Measurements from ENCODE around the gene HTATIP2. TPM values are rescaled to one million over a fixed set of nuclear protein-coding genes. Genes with fewer than 3 reads are reported as not detected.

The HTATIP2 gene
- total RNA-seq, 1 experiment from 2014 or later, result 43.4 TPM

- H3K36me3 ChIP-seq (ENCODE audit: control insufficient read depth in 1 of 2, insufficient read depth in 2 of 2, low read length in 2 of 2), result no peaks in the 10 kb centered on the region
- H3K27me3 ChIP-seq (ENCODE audit: insufficient read depth, low read length), result peaks cover 7% of the 10 kb centered on the region; the same call in 1 of the 2 replicates
- H2AFZ ChIP-seq (ENCODE audit: low read depth, low read length, poor library complexity, severe bottlenecking), result no peak overlapping the region
- ATAC-seq (no peak), DNase-seq (ENCODE audit: low read depth, low spot score) (no peak)
- H3K4me3 ChIP-seq (replicated peaks in 1 of 2; ENCODE audit: low read depth in 1 of 2, low read length in 2 of 2), result no peak overlapping the region
- no peak for TF ChIP-seq POLR2A (IDR thresholded peaks at IDR 0.05; ENCODE audit: borderline replicate concordance, extremely low read depth, insufficient read depth, insufficient read length)
- no peak for TF ChIP-seq CEBPB (IDR thresholded peaks at IDR 0.05; ENCODE audit: low read depth)
- no peak for TF ChIP-seq RAD21 (IDR thresholded peaks at IDR 0.05; ENCODE audit: low read depth)
- TF ChIP-seq SP1 (IDR thresholded peaks at IDR 0.05; ENCODE audit: low read depth), result no peak
- TF ChIP-seq ZNF274 (IDR thresholded peaks at IDR 0.05; ENCODE audit: low read depth, low read length), result no peak
- ChIA-PET CTCF (interaction anchor here (1.1 to 4.7 kb wide), 2 partner anchors 219 to 223 kb away, joined by 3 to 84 read pairs; no protein-coding TSS in a partner anchor), RAD21 (ENCODE audit: low non-redundant PET in 1 of 2, low total read pairs in 2 of 2, uncharacterized antibody in 2 of 2, unreplicated experiment in 2 of 2) (no interaction called here), POLR2A (no interaction called here)
- H3K4me1 ChIP-seq (ENCODE audit: control insufficient read depth in 1 of 2, insufficient read depth in 2 of 2, low read length in 2 of 2), result peaks cover 0 to 10% of the 10 kb centered on the region in 2 experiments; a peak in 2 of 4 replicates
- no peaks in the 10 kb centered on the region for H3K9me2 ChIP-seq (ENCODE audit: insufficient read depth)
- no peak overlapping the region for H3K27ac ChIP-seq (ENCODE audit: low read depth, low read length)
- H3K4me2 ChIP-seq (ENCODE audit: low read length), result no peak overlapping the region
- H4K20me1 ChIP-seq (ENCODE audit: insufficient read depth), result no peaks in the 10 kb centered on the region
- H3K9me3 ChIP-seq (ENCODE audit: control insufficient read depth in 1 of 2, insufficient read depth in 1 of 2, low read depth in 1 of 2, low read length in 2 of 2), result no peaks in the 10 kb centered on the region
- no peaks in the 10 kb centered on the region for H3K79me2 ChIP-seq (ENCODE audit: insufficient read depth, low read length)
- H3K9ac ChIP-seq (ENCODE audit: low read length), result no peak overlapping the region
- no TSS peak for BruUV-seq (replicated peaks)
- intact Hi-C loops (cut with micrococcal nuclease), result loop anchor here (10.0 kb wide), 2 partner anchors 446 to 796 kb away; no protein-coding TSS in a partner anchor
Measured at GRCh38 chr11:20351136-20351535, 12.4 kb upstream of the HTATIP2 start.

- Histone ChIP-seq H3K4me2 (ENCODE audit: low read length) (no peak overlapping the region), H3K27me3 (ENCODE audit: insufficient read depth, low read length) (peaks cover 3% of the 10 kb centered on the region; the same call in 1 of the 2 replicates), H2AFZ (ENCODE audit: low read depth, low read length, poor library complexity, severe bottlenecking) (no peak overlapping the region), H3K36me3 (ENCODE audit: control insufficient read depth in 1 of 2, insufficient read depth in 2 of 2, low read length in 2 of 2) (no peaks in the 10 kb centered on the region), H3K79me2 (ENCODE audit: insufficient read depth, low read length) (no peaks in the 10 kb centered on the region), H3K9me3 (ENCODE audit: control insufficient read depth in 1 of 2, insufficient read depth in 1 of 2, low read depth in 1 of 2, low read length in 2 of 2) (no peaks in the 10 kb centered on the region), H3K4me1 (ENCODE audit: control insufficient read depth in 1 of 2, insufficient read depth in 2 of 2, low read length in 2 of 2) (peaks cover 0 to 10% of the 10 kb centered on the region in 2 experiments; a peak in 2 of 4 replicates), H3K9ac (ENCODE audit: low read length) (no peak overlapping the region), H3K4me3 (replicated peaks in 1 of 2; ENCODE audit: low read depth in 1 of 2, low read length in 2 of 2) (no peak overlapping the region), H3K27ac (ENCODE audit: low read depth, low read length) (no peak overlapping the region), H4K20me1 (ENCODE audit: insufficient read depth) (no peaks in the 10 kb centered on the region), H3K9me2 (ENCODE audit: insufficient read depth) (no peaks in the 10 kb centered on the region)
- intact Hi-C loops (cut with micrococcal nuclease), result loop anchor here (10.0 kb wide), 2 partner anchors 447 to 797 kb away; no protein-coding TSS in a partner anchor
- DNase-seq (ENCODE audit: low read depth, low spot score), result no peak
- ChIA-PET POLR2A (no interaction called here), CTCF (interaction anchor here (0.7 to 4.7 kb wide), 2 partner anchors 219 to 223 kb away, joined by 3 to 84 read pairs; no protein-coding TSS in a partner anchor), RAD21 (ENCODE audit: low non-redundant PET in 1 of 2, low total read pairs in 2 of 2, uncharacterized antibody in 2 of 2, unreplicated experiment in 2 of 2) (no interaction called here)
- TF ChIP-seq FOSL1 (IDR thresholded peaks at IDR 0.05; ENCODE audit: low read depth) (no peak), JUND (IDR thresholded peaks at IDR 0.05) (no peak), SRF (IDR thresholded peaks at IDR 0.05; ENCODE audit: low read depth) (no peak), TCF7L2 (IDR thresholded peaks at IDR 0.05; ENCODE audit: borderline replicate concordance, extremely low read depth, insufficient read depth, insufficient read length) (no peak), CBX3 (IDR thresholded peaks at IDR 0.05; ENCODE audit: low read depth) (no peak), SP1 (IDR thresholded peaks at IDR 0.05; ENCODE audit: low read depth) (no peak), ELF1 (IDR thresholded peaks at IDR 0.05; ENCODE audit: borderline replicate concordance, low read depth) (no peak), CEBPB (IDR thresholded peaks at IDR 0.05; ENCODE audit: low read depth) (no peak), SIN3A (IDR thresholded peaks at IDR 0.05; ENCODE audit: low read depth) (no peak), REST (IDR thresholded peaks at IDR 0.05; ENCODE audit: low read depth) (no peak), POLR2AphosphoS5 (IDR thresholded peaks at IDR 0.05; ENCODE audit: low read depth, low read length) (no peak), ZNF274 (IDR thresholded peaks at IDR 0.05; ENCODE audit: low read depth, low read length) (no peak), EGR1 (IDR thresholded peaks at IDR 0.05; ENCODE audit: low read depth) (no peak)
- no peak for ATAC-seq
- BruUV-seq (replicated peaks), result no TSS peak
Measured at GRCh38 chr11:20351751-20352262, 11.7 kb upstream of the HTATIP2 start.
